Endothelial cell of umbilical vein (primary cell): ENCODE data around the gene KCNIP1. TPM values are rescaled to one million over a fixed set of nuclear protein-coding genes. Genes with fewer than 3 reads are reported as not detected.

Experiments
- BruUV-seq: library from RNA; stranded (reverse); fragments of 400-500 nt; replicated peaks from 2 replicates; lab custom pipeline; 2021; lab: Mats Ljungman, UMichigan
- CTCF ChIA-PET: fragments of 300-600, 350-600 bp; sonication (Branson Sonifier 250); formaldehyde crosslinking; loops from one replicate; lab custom pipeline; 2021; ENCODE audit warnings: antibody characterized with exemption, inconsistent platforms; lab: Charles Lee
- POLR2A ChIA-PET: fragments of 300-600, 350-600 bp; sonication (Branson Sonifier 250); formaldehyde crosslinking; loops from one replicate; lab custom pipeline; 2021; ENCODE audit warnings: antibody characterized with exemption, inconsistent platforms; lab: Charles Lee
- DNase-seq: peaks from one replicate; pipeline ENCODE4 v3.0.0-alpha.2; 2011; ENCODE audit warnings: low read depth, low spot score
- FAIRE-seq: peaks from 2 replicates; lab custom pipeline; 2011; peaks lifted over from hg19 to GRCh38; lab: Jason Lieb, UNC
- H2AFZ ChIP-seq: 2 replicates; pipeline ENCODE4 v1.6.0; 2012; ENCODE audit warnings: low read depth, low read length, control low read depth, inconsistent platforms
- H3K27ac ChIP-seq: 2 replicates; pipeline ENCODE4 v1.5.1; 2011; ENCODE audit warnings: low read depth, mild to moderate bottlenecking, control low read depth, low read length, moderate library complexity; ENCODE audit not compliant: insufficient read depth
- H3K27me3 ChIP-seq, 2 experiments: 2 replicates each; pipeline versions ENCODE4 v1.6.0 to v1.6.1; 2011; ENCODE audit warnings: low read length in 2 of 2, mixed read lengths in 1 of 2; ENCODE audit not compliant: control insufficient read depth in 2 of 2, insufficient read depth in 2 of 2
- H3K36me3 ChIP-seq, 2 experiments: 2 replicates in 1 of 2; 3 replicates in 1 of 2; pipeline ENCODE4 v1.5.1; 2011; ENCODE audit warnings: low read length in 2 of 2, mild to moderate bottlenecking in 1 of 2, moderate library complexity in 1 of 2; ENCODE audit not compliant: control insufficient read depth in 2 of 2, insufficient read depth in 2 of 2; ENCODE audit errors: extremely low read depth in 1 of 2
- H3K4me1 ChIP-seq: 3 replicates; pipeline ENCODE4 v1.5.1; 2011; ENCODE audit warnings: mild to moderate bottlenecking, low read length; ENCODE audit not compliant: control insufficient read depth, insufficient read depth; ENCODE audit errors: extremely low read depth
- H3K4me2 ChIP-seq: 2 replicates; pipeline ENCODE4 v1.6.1; 2011; ENCODE audit warnings: low read length, control low read depth, mixed read lengths; ENCODE audit not compliant: insufficient read depth
- H3K4me3 ChIP-seq, 3 experiments: fragments of 200-600 bp in 1 of 3; sonication (generic), shearing (Covaris generic) in 1 of 3; replicated peaks in 1 of 3; 2 replicates each; pipeline ENCODE4 v1.5.1; 2011 to 2016; ENCODE audit warnings: control low read depth in 3 of 3, low read length in 3 of 3, mild to moderate bottlenecking in 2 of 3, inconsistent platforms in 1 of 3, low read depth in 1 of 3, moderate library complexity in 1 of 3; ENCODE audit not compliant: insufficient read depth in 1 of 3
- H3K79me2 ChIP-seq: 2 replicates; pipeline ENCODE4 v1.6.0; 2012; ENCODE audit warnings: low read length, inconsistent platforms; ENCODE audit not compliant: control insufficient read depth, insufficient read depth
- H3K9ac ChIP-seq: replicated peaks from 2 replicates; pipeline ENCODE3; 2011; ENCODE audit warnings: low read length, control low read depth; ENCODE audit not compliant: insufficient read depth; ENCODE audit errors: extremely low read depth
- H3K9me1 ChIP-seq: replicated peaks from 3 replicates; pipeline ENCODE4 v1.6.0; 2011; ENCODE audit warnings: mild to moderate bottlenecking, low read length; ENCODE audit not compliant: control insufficient read depth, insufficient read depth; ENCODE audit errors: extremely low read depth
- H3K9me3 ChIP-seq: replicated peaks from 2 replicates; pipeline ENCODE4 v1.5.1; 2012; ENCODE audit warnings: low read length, inconsistent platforms; ENCODE audit not compliant: control insufficient read depth, insufficient read depth
- H4K20me1 ChIP-seq: replicated peaks from 2 replicates; pipeline ENCODE3; 2011; ENCODE audit warnings: mild to moderate bottlenecking, low read length; ENCODE audit not compliant: control insufficient read depth, insufficient read depth; ENCODE audit errors: extremely low read depth
- CTCF ChIP-seq, 2 donors: IDR thresholded peaks; 1 replicate in 1 of 2; 2 replicates in 1 of 2; pipeline ENCODE4 v1.5.1; 2011; ENCODE audit warnings: low read length in 2 of 2, mild to moderate bottlenecking in 2 of 2, moderate library complexity in 2 of 2, control low read depth in 1 of 2, inconsistent platforms in 1 of 2, low read depth in 1 of 2; ENCODE audit not compliant: insufficient read depth in 1 of 2; ENCODE audit errors: extremely low read depth in 1 of 2
- EZH2 ChIP-seq: IDR thresholded peaks from 2 replicates; pipeline ENCODE4 v1.6.1; 2012; ENCODE audit warnings: borderline replicate concordance, low read depth, mild to moderate bottlenecking, moderate library complexity, low read length, inconsistent platforms; ENCODE audit not compliant: severe bottlenecking
- FOS ChIP-seq: IDR thresholded peaks from 2 replicates; pipeline ENCODE4 v1.6.1; 2011; ENCODE audit warnings: mild to moderate bottlenecking, low read length, moderate library complexity, borderline replicate concordance; ENCODE audit not compliant: insufficient read depth
- GATA2 ChIP-seq: IDR thresholded peaks from 2 replicates; pipeline ENCODE4 v1.7.0; 2011; ENCODE audit warnings: low read depth, mild to moderate bottlenecking, moderate library complexity, mixed read lengths, low read length; ENCODE audit not compliant: insufficient read length, insufficient read depth
- JUN ChIP-seq: IDR thresholded peaks from 2 replicates; pipeline ENCODE4 v1.6.1; 2011; ENCODE audit warnings: borderline replicate concordance, low read depth; ENCODE audit not compliant: insufficient read length, insufficient read depth
- MYC ChIP-seq: IDR thresholded peaks from one replicate; pipeline ENCODE4 v1.6.1; 2011; ENCODE audit warnings: mild to moderate bottlenecking, low read depth, low read length
- POLR2A ChIP-seq: IDR thresholded peaks from 2 replicates; pipeline ENCODE4 v1.6.1; 2012; ENCODE audit warnings: low read depth, mild to moderate bottlenecking, control low read depth, low read length
- POLR2AphosphoS5 ChIP-seq: IDR thresholded peaks from 2 replicates; pipeline ENCODE4 v1.6.1; 2012; ENCODE audit warnings: low read depth, mild to moderate bottlenecking, control low read depth, low read length, moderate library complexity; ENCODE audit not compliant: insufficient read depth
- dilution Hi-C: fragments of 300-500 bp; cut with MboI; formaldehyde crosslinking; loops from one replicate; pipeline ENCODE4 v1.15.0; 2019; ENCODE audit warnings: low sequenced_read_pairs; ENCODE audit not compliant: extremely low pct_ligation_motif_present
- intact Hi-C: fragments of 100-400 bp; cut with micrococcal nuclease; formaldehyde crosslinking; loops from one replicate; pipeline ENCODE4 v1.10.0; 2022
- polyA plus RNA-seq, 4 experiments: library from polyadenylated mRNA; depleted of rRNA in 3 of 4; stranded (reverse) in 3 of 4; unstranded in 1 of 4; fragments of >200 nt; gene quantifications; 2 replicates each; pipeline versions ENCODE4 v1.2.1 to v1.2.3, GENCODE V29; 2011 to 2012; ENCODE audit warnings: missing spikeins in 1 of 4
- total RNA-seq: library from RNA; stranded (reverse); gene quantifications from 2 replicates; pipeline ENCODE4 v1.2.3, GENCODE V29; 2021
- TF ChIP-seq, protein P1 (sequence below): IDR thresholded peaks from 2 replicates; pipeline ENCODE4 v1.6.1; 2011; ENCODE audit not compliant: insufficient read depth, insufficient read length

KCNIP1 gene
- total and polyA plus RNA-seq, 2 donors (not counting 3 experiments of a cell fraction or from before 2014, with no cell fraction given), result 0.15 TPM; not detected in 1

DNA sequence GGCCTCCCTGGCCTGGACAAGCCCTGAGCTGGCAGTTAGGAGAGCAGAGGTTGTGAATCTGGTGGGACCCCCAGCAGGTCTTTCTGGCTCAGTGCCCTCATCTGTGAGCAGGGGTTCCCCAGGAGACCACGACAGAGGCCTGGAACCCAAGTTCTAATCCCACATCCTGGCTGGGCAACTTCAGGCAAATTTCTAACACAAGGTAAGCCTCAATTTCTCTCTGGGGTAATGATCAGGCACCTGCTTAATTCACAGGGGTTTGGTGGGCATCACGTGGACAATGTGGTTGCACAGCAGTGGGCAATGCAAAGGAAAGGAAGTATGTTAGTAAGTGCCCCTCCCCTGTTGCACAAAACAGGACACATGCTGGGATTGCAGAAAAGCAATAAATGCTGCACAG is 1.9 kb upstream of the KCNIP1 start:
- intact Hi-C loops, result no loop called here
- no peak overlapping the region for H3K4me3 ChIP-seq
- FAIRE-seq, result no peak

More for the DNA sequence above, 1.9 kb upstream of the KCNIP1 start:
- ChIA-PET POLR2A (no interaction called here), CTCF (no interaction called here)
- no TSS peak for BruUV-seq
- DNase-seq, result no peak
- dilution Hi-C loops, result no loop called here
- Histone ChIP-seq H3K79me2 (no peaks in the 10 kb centered on the region), H3K27me3 (peaks cover 30 to 35% of the 10 kb centered on the region in 2 experiments), H3K9ac (no peak overlapping the region), H3K4me1 (no peaks in the 10 kb centered on the region), H3K9me3 (no peaks in the 10 kb centered on the region), H3K36me3 (no peaks in the 10 kb centered on the region), H3K4me2 (no peak overlapping the region), H4K20me1 (no peaks in the 10 kb centered on the region), H2AFZ (no peak overlapping the region), H3K27ac (no peak overlapping the region), H3K9me1 (no peaks in the 10 kb centered on the region)
- TF ChIP-seq, protein P1, sequence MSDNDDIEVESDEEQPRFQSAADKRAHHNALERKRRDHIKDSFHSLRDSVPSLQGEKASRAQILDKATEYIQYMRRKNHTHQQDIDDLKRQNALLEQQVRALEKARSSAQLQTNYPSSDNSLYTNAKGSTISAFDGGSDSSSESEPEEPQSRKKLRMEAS, result no peak
- no peak for TF ChIP-seq MYC
- no peak for TF ChIP-seq JUN
- TF ChIP-seq POLR2AphosphoS5, result no peak
- no peak for TF ChIP-seq EZH2
- no peak for TF ChIP-seq GATA2
- no peak for TF ChIP-seq POLR2A
- no peak for TF ChIP-seq FOS
- TF ChIP-seq CTCF (IDR thresholded peaks at IDR 0.05; ENCODE audit: extremely low read depth in 1 of 2, insufficient read depth in 1 of 2, low read depth in 1 of 2, low read length in 2 of 2), result no peak
